NCI-H774 (cell line): Measurements from ENCODE around the gene ZBTB4.
A peak's percentile ranks its signal among the peaks of the same experiment; 100 is the strongest.
"Not testable (repeated sequence)": the region's sequence is repeated elsewhere in the genome, so short reads cannot be mapped to it uniquely, and the experiment has no call there.

ENCODE experiments used
- DNase-seq: peaks from one replicate; lab custom pipeline; 2025; lab: John Stamatoyannopoulos, UW

ZBTB4 gene

GRCh38 chr17:7495906-7496434 lies 16.5 kb upstream of the ZBTB4 start:
- no peak for DNase-seq

GRCh38 chr17:7493941-7494340 lies 14.5 kb upstream of the ZBTB4 start:
- no peak for DNase-seq

- DNase-seq: no peak
Measured at GRCh38 chr17:7491583-7491982, 12.2 kb upstream of the ZBTB4 start.

GRCh38 chr17:7490144-7490543 lies 10.7 kb upstream of the ZBTB4 start:
- DNase-seq: no peak

- DNase-seq: no peak
Measured at GRCh38 chr17:7486181-7486580, 6.8 kb upstream of the ZBTB4 start.

GRCh38 chr17:7484919-7485377 lies 5.5 kb upstream of the ZBTB4 start:
- no peak for DNase-seq

GRCh38 chr17:7484067-7484918 lies 4.9 kb upstream of the ZBTB4 start, which contains the start of gene POLR2A:
POLR2A (plus strand) TSS chr17:7484366.
- DNase-seq: peak; percentile 84

GRCh38 chr17:7483255-7484066 lies 4.0 kb upstream of the ZBTB4 start:
- peak; percentile 72 for DNase-seq

- DNase-seq: not testable (repeated sequence)
Measured at GRCh38 chr17:7482742-7483088, 3.3 kb upstream of the ZBTB4 start.

- not testable (repeated sequence) for DNase-seq
Measured at GRCh38 chr17:7481842-7482741, 2.7 kb upstream of the ZBTB4 start.

GRCh38 chr17:7481275-7481674 lies 1.8 kb upstream of the ZBTB4 start, which contains the start of gene SLC35G6:
SLC35G6 (plus strand) TSS chr17:7481446; CDS start chr17:7481517, 71 bp downstream.
- DNase-seq: not testable (repeated sequence)

- no peak for DNase-seq
Measured at GRCh38 chr17:7480089-7480384, 606 bp upstream of the ZBTB4 start.

GRCh38 chr17:7478276-7479212 lies 887 bp downstream of the ZBTB4 start:
- DNase-seq: no peak

GRCh38 chr17:7477392-7478275 lies 1.8 kb downstream of the ZBTB4 start:
- no peak for DNase-seq

- DNase-seq: no peak
Measured at GRCh38 chr17:7476951-7477350, 2.5 kb downstream of the ZBTB4 start.

- no peak for DNase-seq
Measured at GRCh38 chr17:7476494-7476893, 2.9 kb downstream of the ZBTB4 start.

GRCh38 chr17:7475764-7476422 lies 3.5 kb downstream of the ZBTB4 start:
- no peak for DNase-seq

- DNase-seq: not testable (repeated sequence)
Measured at GRCh38 chr17:7474767-7475166, 4.7 kb downstream of the ZBTB4 start.

GRCh38 chr17:7471729-7472128 lies 7.7 kb downstream of the ZBTB4 start:
- DNase-seq: no peak
